Lung (tissue), 12 donors: ENCODE measurements around the gene RIN3. TPM values are rescaled to one million over a fixed set of nuclear protein-coding genes. Genes with fewer than 3 reads are reported as not detected.
A peak's percentile ranks its signal among the peaks of the same experiment; 100 is the strongest.

Source experiments
- ATAC-seq: fragments of 200-7000 bp; cut with Tn5 transposase; one replicate; pipeline ENCODE4 v1.9.1; 2020; ENCODE audit warnings: moderate number of reproducible peaks; ENCODE audit not compliant: insufficient read depth, low FRiP score
- DNase-seq, 3 donors: peaks; one replicate each; pipeline ENCODE4 v3.0.0-alpha.2; 2013 to 2017
- H3K27ac ChIP-seq, 2 donors: one replicate each; pipeline ENCODE4 v1.5.1; 2013; ENCODE audit warnings: mild to moderate bottlenecking in 2 of 2, moderate library complexity in 2 of 2, control low read depth in 1 of 2, inconsistent platforms in 1 of 2, low read depth in 1 of 2, low read length in 1 of 2
- H3K27me3 ChIP-seq, 3 donors: one replicate each; pipeline ENCODE4 v1.5.1; 2013; ENCODE audit warnings: low read length in 2 of 3; ENCODE audit not compliant: control insufficient read depth in 3 of 3, insufficient read depth in 3 of 3
- H3K36me3 ChIP-seq, 4 donors: one replicate each; pipeline ENCODE4 v1.5.1; 2013; ENCODE audit warnings: low read length in 4 of 4, mild to moderate bottlenecking in 1 of 4, moderate library complexity in 1 of 4; ENCODE audit not compliant: control insufficient read depth in 4 of 4, insufficient read depth in 4 of 4
- H3K4me1 ChIP-seq, 5 donors: one replicate each; pipeline ENCODE4 v1.5.1; 2013; ENCODE audit warnings: low read length in 5 of 5, mild to moderate bottlenecking in 2 of 5, moderate library complexity in 1 of 5; ENCODE audit not compliant: control insufficient read depth in 5 of 5, insufficient read depth in 5 of 5
- H3K4me3 ChIP-seq: one replicate; pipeline ENCODE4 v1.5.1; 2013; ENCODE audit warnings: mild to moderate bottlenecking, control low read depth, moderate library complexity
- H3K9ac ChIP-seq, 2 donors: one replicate each; pipeline ENCODE4 v1.5.1; 2013; ENCODE audit warnings: low read length in 2 of 2, control low read depth in 1 of 2; ENCODE audit not compliant: insufficient read depth in 1 of 2
- H3K9me3 ChIP-seq, 4 donors: one replicate each; pipeline ENCODE4 v1.5.1; 2013; ENCODE audit warnings: low read length in 3 of 4, mild to moderate bottlenecking in 1 of 4, moderate library complexity in 1 of 4; ENCODE audit not compliant: control insufficient read depth in 4 of 4, insufficient read depth in 3 of 4
- CTCF ChIP-seq: IDR thresholded peaks from 2 replicates; pipeline ENCODE4 v1.5.1; 2012; ENCODE audit warnings: mild to moderate bottlenecking; ENCODE audit errors: control extremely low read depth, extremely low read depth
- WGBS, 2 donors: extraction: QIAGEN DNeasy Blood & Tissue Kit; methylation state at CpG; one replicate each; pipeline ENCODE4 v1.1.7; 2013; 5-methylcytosine and 5-hydroxymethylcytosine counted together
- polyA plus RNA-seq, 2 donors: library from polyadenylated mRNA; stranded (reverse); fragments of 200-250 nt; gene quantifications; one replicate each; pipeline ENCODE4 v1.2.1, GENCODE V29; 2013
- total RNA-seq, 2 donors: library from RNA; depleted of rRNA in 1 of 2; stranded (reverse); fragments of >200 nt in 1 of 2; gene quantifications; one replicate each; pipeline ENCODE4 v1.2.1, GENCODE V29; 2014 to 2021
- donor health status: control.
- donor health status: control.
- donor health status: Bipolar disorder and iron deficiency.
- donor health status: healthy.
- donor health status: DM: yes; HTN: yes; CAD: no.

RIN3 gene
- total and polyA plus RNA-seq, 4 donors: 19.3 to 55.5 (median 40.2) TPM

GRCh38 chr14:92481811-92482555 is 31.6 kb upstream of the RIN3 start:
- ATAC-seq (no peak), DNase-seq (peak in 1 of 3 donors; percentile 4)
- 61 to 67% methylated on average over 1 of the region's 1 CpG for WGBS, 2 donors

GRCh38 chr14:92482621-92483319 is 30.8 kb upstream of the RIN3 start:
- no peaks in the 10 kb centered on the region for H3K36me3 ChIP-seq
- H3K9ac ChIP-seq: no peak overlapping the region
- H3K9me3 ChIP-seq: no peaks in the 10 kb centered on the region
- TF ChIP-seq CTCF: no peak
- DNase-seq: peak in 1 of 3 donors; percentile 1
- H3K4me3 ChIP-seq: no peak overlapping the region
- H3K27me3 ChIP-seq: no peaks in the 10 kb centered on the region
- 94 to 96% methylated on average over 9 of the region's 9 CpGs for WGBS, 2 donors
- no peak overlapping the region for H3K27ac ChIP-seq
- peaks cover 0 to 9% (median 2%) of the 10 kb centered on the region in 5 donors for H3K4me1 ChIP-seq
- no peak for ATAC-seq

More at GRCh38 chr14:92481811-92482555, 31.6 kb upstream of the RIN3 start:
- no peak overlapping the region for H3K27ac ChIP-seq
- no peaks in the 10 kb centered on the region for H3K27me3 ChIP-seq
- no peak for TF ChIP-seq CTCF
- H3K9ac ChIP-seq: no peak overlapping the region
- H3K4me1 ChIP-seq: peaks cover 0 to 5% (median 2%) of the 10 kb centered on the region in 5 donors
- no peaks in the 10 kb centered on the region for H3K36me3 ChIP-seq
- no peaks in the 10 kb centered on the region for H3K9me3 ChIP-seq
- no peak overlapping the region for H3K4me3 ChIP-seq

GRCh38 chr14:92484132-92484823 is 29.3 kb upstream of the RIN3 start:
- DNase-seq (no peak), ATAC-seq (no peak)
- TF ChIP-seq CTCF: no peak
- H3K27ac ChIP-seq: no peak overlapping the region
- no peaks in the 10 kb centered on the region for H3K9me3 ChIP-seq
- peaks cover 0 to 12% (median 4%) of the 10 kb centered on the region in 5 donors for H3K4me1 ChIP-seq
- H3K27me3 ChIP-seq: no peaks in the 10 kb centered on the region
- H3K4me3 ChIP-seq: no peak overlapping the region
- WGBS, 2 donors: 92 to 93% methylated on average over 7 of the region's 7 CpGs
- H3K36me3 ChIP-seq: no peaks in the 10 kb centered on the region
- H3K9ac ChIP-seq: no peak overlapping the region
